Measurements from ENCODE around the gene CCM2L.

DNA sequence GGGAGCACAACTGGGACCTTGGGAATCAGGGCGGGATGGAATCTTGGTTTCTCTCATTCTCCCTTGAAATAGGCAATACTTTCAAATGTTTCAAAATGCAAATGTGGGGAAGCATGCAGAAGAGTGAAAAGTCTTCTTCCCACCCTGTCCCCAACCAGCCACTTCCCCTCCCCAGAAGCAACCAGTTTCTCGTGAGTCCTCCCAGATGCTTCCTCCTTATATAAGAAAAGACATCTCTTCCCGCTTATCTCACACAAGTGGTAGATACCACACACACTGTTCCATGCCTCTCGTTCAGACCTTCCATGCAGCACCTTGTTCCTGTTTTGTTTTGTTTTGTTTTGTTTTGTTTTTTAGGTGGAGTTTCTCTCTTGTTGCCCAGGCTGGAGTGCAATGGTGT lies 67.0 kb downstream of the CCM2L start:
- TF ChIP-seq, protein P1, sequence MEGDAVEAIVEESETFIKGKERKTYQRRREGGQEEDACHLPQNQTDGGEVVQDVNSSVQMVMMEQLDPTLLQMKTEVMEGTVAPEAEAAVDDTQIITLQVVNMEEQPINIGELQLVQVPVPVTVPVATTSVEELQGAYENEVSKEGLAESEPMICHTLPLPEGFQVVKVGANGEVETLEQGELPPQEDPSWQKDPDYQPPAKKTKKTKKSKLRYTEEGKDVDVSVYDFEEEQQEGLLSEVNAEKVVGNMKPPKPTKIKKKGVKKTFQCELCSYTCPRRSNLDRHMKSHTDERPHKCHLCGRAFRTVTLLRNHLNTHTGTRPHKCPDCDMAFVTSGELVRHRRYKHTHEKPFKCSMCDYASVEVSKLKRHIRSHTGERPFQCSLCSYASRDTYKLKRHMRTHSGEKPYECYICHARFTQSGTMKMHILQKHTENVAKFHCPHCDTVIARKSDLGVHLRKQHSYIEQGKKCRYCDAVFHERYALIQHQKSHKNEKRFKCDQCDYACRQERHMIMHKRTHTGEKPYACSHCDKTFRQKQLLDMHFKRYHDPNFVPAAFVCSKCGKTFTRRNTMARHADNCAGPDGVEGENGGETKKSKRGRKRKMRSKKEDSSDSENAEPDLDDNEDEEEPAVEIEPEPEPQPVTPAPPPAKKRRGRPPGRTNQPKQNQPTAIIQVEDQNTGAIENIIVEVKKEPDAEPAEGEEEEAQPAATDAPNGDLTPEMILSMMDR (IDR thresholded peaks at IDR 0.05; ENCODE audit: insufficient read depth, low read depth, low read length): no peak
- TF ChIP-seq EZH2 (IDR thresholded peaks at IDR 0.05; ENCODE audit: insufficient read depth, low read length): no peak

All from astrocyte (in vitro differentiated cells and primary cell).